Activated naive CD4-positive, alpha-beta T cell treated with anti-CD3 and anti-CD28 coated beads, Interleukin-2, amount 10 ng/mL, durations not matched to agents 7 days and 5 days (primary cell): ENCODE results near the gene ZMIZ1.

Source experiments
- CTCF ChIA-PET: fragments of 350-600 bp; sonication (Branson Sonifier 250); formaldehyde crosslinking; loops from one replicate; lab custom pipeline; 2021; ENCODE audit warnings: antibody characterized with exemption; lab: Charles Lee
- DNase-seq: peaks from one replicate; pipeline ENCODE4 v3.0.0-alpha.2; 2020
- H3K27ac Mint-ChIP-seq: one replicate; pipeline ENCODE4 v1.8.0; 2021; ENCODE audit warnings: mild to moderate bottlenecking, moderate library complexity, mixed read lengths
- H3K27me3 Mint-ChIP-seq: one replicate; pipeline ENCODE4 v1.8.0; 2021; ENCODE audit warnings: mild to moderate bottlenecking, mixed read lengths
- H3K36me3 Mint-ChIP-seq: one replicate; pipeline ENCODE4 v1.8.0; 2021; ENCODE audit warnings: mixed read lengths
- H3K4me1 Mint-ChIP-seq: one replicate; pipeline ENCODE4 v1.8.0; 2021; ENCODE audit warnings: mixed read lengths
- H3K4me3 Mint-ChIP-seq: one replicate; pipeline ENCODE4 v1.8.0; 2021; ENCODE audit warnings: mild to moderate bottlenecking, moderate library complexity, mixed read lengths
- H3K9me3 Mint-ChIP-seq: one replicate; pipeline ENCODE4 v1.8.0; 2021; ENCODE audit warnings: mixed read lengths

ZMIZ1 gene

DNA sequence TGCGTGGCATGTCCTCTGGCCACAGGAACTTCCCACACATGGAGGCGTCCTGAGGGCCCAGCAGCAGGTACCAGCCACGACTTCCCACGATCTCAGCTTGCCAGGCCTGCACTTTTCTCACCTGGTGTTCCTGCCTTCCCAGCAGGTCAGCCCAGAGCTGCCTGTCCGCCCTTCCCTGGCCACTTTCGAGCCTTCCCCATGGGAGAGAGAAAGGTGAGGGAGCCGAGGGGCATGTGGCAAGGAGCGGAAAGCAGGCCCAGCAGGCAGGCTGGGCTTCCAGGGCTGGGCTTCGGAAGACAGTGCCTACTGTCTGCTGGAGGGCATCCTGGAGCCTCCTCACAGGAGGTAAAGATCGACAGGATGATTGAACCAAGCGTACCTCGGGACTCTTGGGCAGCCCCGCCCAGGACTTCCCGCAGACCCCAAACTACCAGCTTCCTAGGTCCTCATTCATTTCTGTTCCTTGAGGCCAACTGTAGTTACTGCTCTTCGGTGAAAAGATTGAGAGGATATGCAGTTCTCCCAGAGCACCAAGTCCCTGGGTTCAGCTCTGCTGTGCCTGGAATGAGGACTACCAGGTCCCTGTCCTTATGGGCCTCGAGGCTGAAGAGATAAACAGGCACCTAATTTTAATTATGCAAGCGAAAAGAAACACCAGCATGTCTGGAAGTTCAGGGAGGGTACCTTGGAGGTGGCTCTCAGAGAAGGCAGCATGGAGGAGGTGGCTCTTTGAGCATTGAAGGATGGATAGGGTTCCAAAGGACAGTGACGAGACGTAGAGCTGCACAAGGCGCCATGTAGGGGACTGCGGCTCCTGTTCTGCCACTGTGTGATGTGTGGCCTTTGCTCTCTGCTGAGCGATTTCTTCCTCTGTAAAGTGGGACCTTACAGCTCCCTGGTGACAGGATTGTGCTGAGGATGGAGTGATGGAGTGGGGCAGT lies 87.8 kb downstream of the ZMIZ1 start:
- H3K27me3 Mint-ChIP-seq = no peaks in the 10 kb centered on the region

GRCh38 chr10:79158004-79158340 lies 89.2 kb downstream of the ZMIZ1 start:
- no peaks in the 10 kb centered on the region for H3K9me3 Mint-ChIP-seq
- H3K36me3 Mint-ChIP-seq = no peaks in the 10 kb centered on the region
- DNase-seq = no peak
- H3K4me3 Mint-ChIP-seq = no peak overlapping the region
- H3K4me1 Mint-ChIP-seq = no peaks in the 10 kb centered on the region
- H3K27me3 Mint-ChIP-seq = no peaks in the 10 kb centered on the region
- no peak overlapping the region for H3K27ac Mint-ChIP-seq
- CTCF ChIA-PET = no interaction called here

More for the DNA sequence above, 87.8 kb downstream of the ZMIZ1 start:
- DNase-seq = no peak
- CTCF ChIA-PET = no interaction called here
- Mint-ChIP-seq H3K9me3 (no peaks in the 10 kb centered on the region), H3K36me3 (no peaks in the 10 kb centered on the region), H3K27ac (no peak overlapping the region), H3K4me1 (peaks cover 2% of the 10 kb centered on the region), H3K4me3 (no peak overlapping the region)

DNA sequence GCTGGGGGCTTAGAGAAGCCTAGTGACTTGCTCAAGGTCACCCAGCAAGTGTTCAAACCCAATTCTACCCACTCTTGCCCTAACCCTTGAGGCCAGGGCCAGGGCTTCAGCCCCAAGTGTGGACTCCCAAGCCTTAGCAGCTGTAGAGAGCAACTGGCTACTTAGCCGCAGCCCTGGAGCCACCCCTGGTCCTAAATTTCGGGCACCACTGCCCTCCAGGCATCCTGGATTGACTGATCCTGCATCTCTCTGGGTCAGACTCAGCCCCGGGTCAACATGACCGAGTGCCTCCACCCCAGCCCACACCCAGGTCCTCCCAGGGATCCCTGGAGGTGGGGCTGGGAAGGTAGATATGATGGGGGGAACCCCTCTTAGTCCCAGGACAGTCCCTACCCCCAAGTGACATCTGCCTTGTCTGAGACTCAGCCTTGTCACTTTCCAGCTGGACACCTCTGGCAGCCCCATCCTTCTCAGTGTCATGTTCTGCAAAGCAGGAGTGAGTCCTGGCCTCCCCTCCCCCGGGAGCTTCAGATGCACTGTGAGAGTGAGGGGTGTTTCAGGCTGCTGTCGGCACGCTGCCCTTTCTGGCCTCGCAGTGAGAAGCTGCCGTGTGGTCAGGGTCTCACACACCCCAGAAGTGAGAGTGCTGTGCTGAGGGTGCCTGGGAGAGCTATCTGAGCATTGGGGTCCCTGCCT lies 89.8 kb downstream of the ZMIZ1 start:
- no peaks in the 10 kb centered on the region for H3K9me3 Mint-ChIP-seq
- no peak overlapping the region for H3K4me3 Mint-ChIP-seq
- DNase-seq = no peak
- CTCF ChIA-PET = interaction anchor here (1.0 kb wide), 1 partner anchor 37 kb away, joined by 3 read pairs; no protein-coding TSS in a partner anchor
- no peaks in the 10 kb centered on the region for H3K4me1 Mint-ChIP-seq
- H3K27ac Mint-ChIP-seq = no peak overlapping the region
- no peaks in the 10 kb centered on the region for H3K36me3 Mint-ChIP-seq
- H3K27me3 Mint-ChIP-seq = no peaks in the 10 kb centered on the region

GRCh38 chr10:79159141-79159651 lies 90.4 kb downstream of the ZMIZ1 start:
- H3K4me3 Mint-ChIP-seq = no peak overlapping the region
- no peaks in the 10 kb centered on the region for H3K36me3 Mint-ChIP-seq
- no peak for DNase-seq
- no peaks in the 10 kb centered on the region for H3K4me1 Mint-ChIP-seq
- H3K9me3 Mint-ChIP-seq = no peaks in the 10 kb centered on the region
- CTCF ChIA-PET = interaction anchor here (1.0 kb wide), 1 partner anchor 38 kb away, joined by 3 read pairs; no protein-coding TSS in a partner anchor
- no peaks in the 10 kb centered on the region for H3K27me3 Mint-ChIP-seq
- H3K27ac Mint-ChIP-seq = no peak overlapping the region

GRCh38 chr10:79159785-79160184 lies 91.0 kb downstream of the ZMIZ1 start:
- no peaks in the 10 kb centered on the region for H3K4me1 Mint-ChIP-seq
- H3K4me3 Mint-ChIP-seq = no peak overlapping the region
- no peaks in the 10 kb centered on the region for H3K9me3 Mint-ChIP-seq
- CTCF ChIA-PET = no interaction called here
- no peak overlapping the region for H3K27ac Mint-ChIP-seq
- H3K27me3 Mint-ChIP-seq = no peaks in the 10 kb centered on the region
- no peaks in the 10 kb centered on the region for H3K36me3 Mint-ChIP-seq
- no peak for DNase-seq

DNA sequence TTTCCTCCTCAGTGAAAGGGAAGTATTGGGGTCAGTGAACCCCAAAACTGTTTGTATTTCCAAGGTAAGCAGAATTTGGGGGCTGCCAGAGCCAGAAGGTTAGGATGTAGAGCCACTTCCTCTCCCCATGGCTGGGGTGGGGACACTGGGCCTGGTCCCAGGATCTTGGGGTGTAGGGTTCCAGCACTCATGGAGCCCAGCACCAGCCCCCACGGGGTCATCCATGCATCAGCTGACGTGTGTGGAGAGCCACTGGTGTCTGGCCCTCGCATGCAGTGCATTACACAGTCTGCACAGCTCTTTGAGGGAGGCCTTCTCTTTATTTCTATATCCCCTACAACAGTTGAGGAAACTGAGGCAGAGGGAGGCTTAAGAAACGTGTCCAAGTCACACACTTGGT lies 91.4 kb downstream of the ZMIZ1 start:
- Mint-ChIP-seq H3K36me3 (no peaks in the 10 kb centered on the region), H3K4me3 (no peak overlapping the region), H3K9me3 (no peaks in the 10 kb centered on the region), H3K4me1 (no peaks in the 10 kb centered on the region), H3K27me3 (no peaks in the 10 kb centered on the region), H3K27ac (peak overlapping the region; percentile 28)
- DNase-seq = no peak
- CTCF ChIA-PET = no interaction called here

DNA sequence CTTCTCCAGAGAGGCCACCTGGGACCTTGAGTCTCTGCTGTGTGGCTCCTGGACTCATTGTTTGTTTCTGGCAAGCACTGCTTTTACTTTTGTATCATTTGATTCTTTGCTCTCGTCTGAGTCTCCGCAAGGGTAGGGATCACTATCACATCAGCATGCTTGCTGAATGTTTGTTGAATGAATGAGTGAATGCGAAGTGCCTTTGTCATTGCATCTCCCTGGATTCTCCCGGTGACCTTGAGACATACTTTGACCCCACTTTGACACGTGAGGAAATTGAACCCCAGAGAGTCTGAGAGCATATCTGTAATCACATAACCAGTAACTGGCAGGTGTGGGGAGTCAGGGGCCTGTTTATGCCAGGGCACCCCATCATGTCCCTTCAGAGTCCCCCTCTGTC lies 92.8 kb downstream of the ZMIZ1 start:
- no peaks in the 10 kb centered on the region for H3K36me3 Mint-ChIP-seq
- CTCF ChIA-PET = no interaction called here
- H3K9me3 Mint-ChIP-seq = no peaks in the 10 kb centered on the region
- DNase-seq = no peak
- H3K4me3 Mint-ChIP-seq = no peak overlapping the region
- no peak overlapping the region for H3K27ac Mint-ChIP-seq
- H3K4me1 Mint-ChIP-seq = no peaks in the 10 kb centered on the region
- no peaks in the 10 kb centered on the region for H3K27me3 Mint-ChIP-seq

DNA sequence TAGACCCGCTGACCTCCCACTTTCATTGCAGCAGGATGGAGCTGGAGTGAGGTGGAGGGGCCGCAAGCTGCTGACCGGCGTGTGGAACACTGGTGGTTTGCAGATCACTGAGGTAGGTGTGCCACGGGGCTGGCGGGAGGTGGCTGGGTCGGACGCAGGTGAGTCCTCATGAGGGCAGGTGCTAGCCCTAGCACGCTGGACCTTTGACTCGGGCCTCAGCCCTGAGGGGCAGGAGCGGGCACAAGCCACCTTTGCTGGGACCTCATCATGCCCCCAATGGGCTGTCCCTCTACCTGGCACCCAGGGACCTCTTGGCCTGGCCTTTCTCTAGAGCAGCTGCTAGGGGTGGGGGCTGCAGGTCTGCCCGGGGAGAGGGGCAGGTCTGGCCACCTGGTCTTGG lies 93.3 kb downstream of the ZMIZ1 start:
- H3K4me1 Mint-ChIP-seq = no peaks in the 10 kb centered on the region
- no peaks in the 10 kb centered on the region for H3K27me3 Mint-ChIP-seq
- H3K27ac Mint-ChIP-seq = no peak overlapping the region
- DNase-seq = no peak
- H3K9me3 Mint-ChIP-seq = no peaks in the 10 kb centered on the region
- CTCF ChIA-PET = no interaction called here
- no peaks in the 10 kb centered on the region for H3K36me3 Mint-ChIP-seq
- H3K4me3 Mint-ChIP-seq = no peak overlapping the region

GRCh38 chr10:79162861-79163665 lies 94.3 kb downstream of the ZMIZ1 start:
- Mint-ChIP-seq H3K27ac (no peak overlapping the region), H3K36me3 (no peaks in the 10 kb centered on the region), H3K9me3 (no peaks in the 10 kb centered on the region), H3K27me3 (no peaks in the 10 kb centered on the region), H3K4me1 (no peaks in the 10 kb centered on the region), H3K4me3 (no peak overlapping the region)
- DNase-seq = no peak
- CTCF ChIA-PET = no interaction called here

DNA sequence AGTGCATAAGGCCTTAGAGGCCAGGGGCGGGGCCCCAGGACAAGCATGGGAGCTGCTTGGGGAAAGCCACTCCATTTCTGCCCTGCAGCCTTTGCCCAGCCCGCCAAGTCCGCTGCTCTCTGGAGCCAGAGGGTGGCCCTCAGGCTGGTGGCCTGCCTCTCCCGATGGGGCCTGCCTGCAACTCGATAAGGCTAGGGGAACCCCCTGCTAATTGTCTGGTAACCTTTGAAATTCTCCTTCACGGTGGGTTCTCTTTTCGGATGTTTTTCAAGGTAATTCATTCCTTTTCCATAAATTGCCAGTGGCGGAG lies 94.9 kb downstream of the ZMIZ1 start:
- Mint-ChIP-seq H3K4me3 (no peak overlapping the region), H3K27ac (no peak overlapping the region), H3K9me3 (no peaks in the 10 kb centered on the region), H3K36me3 (no peaks in the 10 kb centered on the region), H3K4me1 (no peaks in the 10 kb centered on the region), H3K27me3 (no peaks in the 10 kb centered on the region)
- CTCF ChIA-PET = no interaction called here
- no peak for DNase-seq

GRCh38 chr10:79164075-79164474 lies 95.3 kb downstream of the ZMIZ1 start:
- no peak overlapping the region for H3K4me3 Mint-ChIP-seq
- no peak for DNase-seq
- H3K27ac Mint-ChIP-seq = no peak overlapping the region
- CTCF ChIA-PET = no interaction called here
- no peaks in the 10 kb centered on the region for H3K9me3 Mint-ChIP-seq
- no peaks in the 10 kb centered on the region for H3K4me1 Mint-ChIP-seq
- no peaks in the 10 kb centered on the region for H3K36me3 Mint-ChIP-seq
- H3K27me3 Mint-ChIP-seq = no peaks in the 10 kb centered on the region

DNA sequence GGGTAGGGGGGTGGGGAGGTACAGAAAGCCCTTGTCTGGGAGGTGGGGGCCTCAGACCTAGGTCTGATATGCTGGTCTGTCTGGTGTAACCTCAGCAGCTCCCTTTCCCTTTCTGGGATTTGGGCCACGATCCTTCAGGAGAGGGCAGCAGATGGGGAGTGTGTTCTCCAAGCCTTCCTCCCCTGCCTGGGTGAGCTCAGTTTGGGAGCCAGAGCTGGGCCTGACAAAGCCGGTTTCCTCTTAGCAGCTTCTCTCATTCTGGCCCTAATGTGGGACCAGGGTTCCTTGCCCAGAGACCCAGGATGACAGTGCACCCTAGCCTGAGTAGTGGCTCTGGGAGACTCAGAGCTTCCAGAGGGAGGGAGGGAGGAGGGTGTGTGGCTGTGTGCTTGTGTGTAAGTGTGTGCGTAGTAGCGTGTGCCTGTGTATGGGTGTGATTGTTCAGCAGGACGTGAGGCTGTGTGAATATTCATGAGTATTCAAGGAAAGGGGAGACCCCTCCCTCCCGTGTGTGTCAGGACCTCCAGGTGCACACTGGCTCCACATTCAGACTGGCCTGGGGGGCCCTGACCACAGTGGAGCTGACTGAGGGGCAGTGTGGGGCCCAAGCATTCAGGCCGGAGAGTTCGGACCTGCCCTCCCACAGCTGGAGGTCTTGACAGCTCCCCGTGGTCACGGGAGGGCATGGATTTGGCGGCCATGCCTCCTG lies 96.5 kb downstream of the ZMIZ1 start:
- H3K27me3 Mint-ChIP-seq = no peaks in the 10 kb centered on the region
- H3K36me3 Mint-ChIP-seq = no peaks in the 10 kb centered on the region
- no peaks in the 10 kb centered on the region for H3K4me1 Mint-ChIP-seq
- no peaks in the 10 kb centered on the region for H3K9me3 Mint-ChIP-seq
- H3K27ac Mint-ChIP-seq = no peak overlapping the region
- no peak overlapping the region for H3K4me3 Mint-ChIP-seq
- no peak for DNase-seq
- CTCF ChIA-PET = no interaction called here

GRCh38 chr10:79166312-79166721 lies 97.6 kb downstream of the ZMIZ1 start:
- Mint-ChIP-seq H3K27me3 (no peaks in the 10 kb centered on the region), H3K9me3 (no peaks in the 10 kb centered on the region)
- CTCF ChIA-PET = no interaction called here

GRCh38 chr10:79166741-79167140 lies 98.0 kb downstream of the ZMIZ1 start:
- Mint-ChIP-seq H3K27me3 (no peaks in the 10 kb centered on the region), H3K4me3 (no peak overlapping the region), H3K9me3 (no peaks in the 10 kb centered on the region), H3K36me3 (no peaks in the 10 kb centered on the region), H3K4me1 (no peaks in the 10 kb centered on the region), H3K27ac (no peak overlapping the region)
- CTCF ChIA-PET = no interaction called here
- no peak for DNase-seq

More at GRCh38 chr10:79166312-79166721, 97.6 kb downstream of the ZMIZ1 start:
- DNase-seq = no peak
- no peaks in the 10 kb centered on the region for H3K36me3 Mint-ChIP-seq
- H3K4me1 Mint-ChIP-seq = no peaks in the 10 kb centered on the region
- no peak overlapping the region for H3K27ac Mint-ChIP-seq
- no peak overlapping the region for H3K4me3 Mint-ChIP-seq
